H1 (cell line): ENCODE measurements around the gene BBS2. TPM values are rescaled to one million over a fixed set of nuclear protein-coding genes. Genes with fewer than 3 reads are reported as not detected.

Experiments used
- CTCF ChIA-PET: fragments of 300-600 bp; sonication (Branson Sonifier 250); formaldehyde crosslinking; loops from one replicate; lab custom pipeline; 2021; ENCODE audit not compliant: partially characterized antibody; lab: Charles Lee
- POLR2A ChIA-PET: fragments of 300-600 bp; sonication (Branson Sonifier 250); formaldehyde crosslinking; loops from one replicate; lab custom pipeline; 2021; ENCODE audit warnings: inconsistent platforms; ENCODE audit not compliant: partially characterized antibody; lab: Charles Lee
- DNase-seq, 2 experiments: peaks; one replicate each; pipeline versions ENCODE4 v3.0.0 to v3.0.0-alpha.2; 2010 to 2022; ENCODE audit warnings: low spot score in 2 of 2, low read depth in 1 of 2, mixed read lengths in 1 of 2
- FAIRE-seq: peaks from 2 replicates; lab custom pipeline; 2011; peaks lifted over from hg19 to GRCh38; lab: Jason Lieb, UNC
- H2AFZ ChIP-seq: 2 replicates; pipeline ENCODE4 v1.8.1; 2012; ENCODE audit warnings: low read length, inconsistent platforms
- H2AK5ac ChIP-seq: 2 replicates; pipeline ENCODE4 v1.6.1; 2013; ENCODE audit warnings: low read depth, low read length
- H2BK120ac ChIP-seq: replicated peaks from 2 replicates; pipeline ENCODE3; 2013; ENCODE audit warnings: low read depth, low read length, inconsistent platforms
- H2BK12ac ChIP-seq: 2 replicates; pipeline ENCODE4 v1.6.1; 2013; ENCODE audit warnings: low read depth, low read length
- H2BK15ac ChIP-seq: 2 replicates; pipeline ENCODE4 v1.6.1; 2013; ENCODE audit warnings: low read length
- H2BK20ac ChIP-seq: 2 replicates; pipeline ENCODE4 v1.6.1; 2013; ENCODE audit warnings: low read length
- H2BK5ac ChIP-seq: 2 replicates; pipeline ENCODE4 v1.6.1; 2013; ENCODE audit warnings: low read depth, low read length
- H3K14ac ChIP-seq: 2 replicates; pipeline ENCODE4 v1.6.1; 2013; ENCODE audit warnings: inconsistent platforms; ENCODE audit not compliant: insufficient read length
- H3K18ac ChIP-seq: 2 replicates; pipeline ENCODE4 v1.6.1; 2013; ENCODE audit warnings: low read length; ENCODE audit errors: extremely low read depth
- H3K23ac ChIP-seq: 2 replicates; pipeline ENCODE4 v1.6.1; 2013; ENCODE audit warnings: inconsistent platforms; ENCODE audit not compliant: insufficient read length
- H3K23me2 ChIP-seq: 2 replicates; pipeline ENCODE4 v1.6.1; 2013; ENCODE audit warnings: low read depth, low read length
- H3K27ac ChIP-seq: 2 replicates; pipeline ENCODE4 v1.6.1; 2011; ENCODE audit warnings: low read depth, low read length, inconsistent platforms
- H3K27me3 ChIP-seq, 4 experiments: replicated peaks in 1 of 4; 1 replicate in 1 of 4; 2 replicates in 3 of 4; pipeline versions ENCODE4 v1.6.1 to v1.8.1; 2011 to 2013; ENCODE audit warnings: low read length in 3 of 4, mild to moderate bottlenecking in 3 of 4, inconsistent platforms in 2 of 4, mixed read lengths in 2 of 4, moderate library complexity in 1 of 4; ENCODE audit not compliant: control insufficient read depth in 3 of 4, insufficient read depth in 3 of 4; ENCODE audit errors: extremely low read depth in 1 of 4
- H3K36me3 ChIP-seq, 4 experiments: 2 replicates each; pipeline versions ENCODE4 v1.6.1 to v1.8.1; 2011 to 2013; ENCODE audit warnings: mild to moderate bottlenecking in 4 of 4, low read length in 3 of 4, moderate library complexity in 2 of 4, control low read depth in 1 of 4, inconsistent platforms in 1 of 4; ENCODE audit not compliant: insufficient read depth in 4 of 4, control insufficient read depth in 2 of 4
- H3K4ac ChIP-seq: replicated peaks from 2 replicates; pipeline ENCODE3; 2013; ENCODE audit warnings: low read length, low read depth, mixed read lengths, inconsistent platforms; ENCODE audit not compliant: insufficient read length
- H3K4me1 ChIP-seq, 4 experiments: replicated peaks in 1 of 4; 1 replicate in 1 of 4; 2 replicates in 3 of 4; pipeline versions ENCODE4 v1.6.1 to v1.8.1; 2011 to 2013; ENCODE audit warnings: low read length in 3 of 4, inconsistent platforms in 2 of 4, mixed read lengths in 1 of 4; ENCODE audit not compliant: insufficient read depth in 4 of 4, control insufficient read depth in 3 of 4
- H3K4me2 ChIP-seq, 2 experiments: 2 replicates each; pipeline versions ENCODE4 v1.6.1 to v1.8.1; 2011 to 2013; ENCODE audit warnings: low read depth in 2 of 2, low read length in 2 of 2, control low read depth in 1 of 2, inconsistent platforms in 1 of 2, mild to moderate bottlenecking in 1 of 2; ENCODE audit not compliant: insufficient read depth in 1 of 2
- H3K4me3 ChIP-seq, 4 experiments: fragments of 200-600, 300-600 bp in 1 of 4; sonication (generic), shearing (Covaris generic), sonication (Bioruptor Twin) in 1 of 4; 2 replicates each; pipeline versions ENCODE4 v1.5.1 to v1.8.1; 2011 to 2016; ENCODE audit warnings: low read length in 4 of 4, low read depth in 3 of 4, control low read depth in 2 of 4, inconsistent platforms in 2 of 4, mild to moderate bottlenecking in 2 of 4, mixed read lengths in 1 of 4, moderate library complexity in 1 of 4; ENCODE audit not compliant: insufficient read depth in 2 of 4; ENCODE audit errors: extremely low read depth in 1 of 4
- H3K56ac ChIP-seq: replicated peaks from 2 replicates; pipeline ENCODE3; 2013; ENCODE audit warnings: low read depth, mild to moderate bottlenecking, mixed read lengths, low read length, inconsistent platforms; ENCODE audit not compliant: insufficient read length
- H3K79me1 ChIP-seq: 2 replicates; pipeline ENCODE4 v1.6.1; 2013; ENCODE audit warnings: low read depth, low read length, control low read depth
- H3K79me2 ChIP-seq, 2 experiments: 2 replicates each; pipeline versions ENCODE4 v1.6.1 to v1.8.1; 2012 to 2013; ENCODE audit warnings: low read length in 2 of 2, mild to moderate bottlenecking in 2 of 2, inconsistent platforms in 1 of 2; ENCODE audit not compliant: insufficient read depth in 2 of 2, control insufficient read depth in 1 of 2
- H3K9ac ChIP-seq, 4 experiments: replicated peaks in 1 of 4; 1 replicate in 1 of 4; 2 replicates in 3 of 4; pipeline versions ENCODE4 v1.6.1 to v1.8.1; 2011 to 2013; ENCODE audit warnings: low read depth in 3 of 4, low read length in 3 of 4, control low read depth in 2 of 4, mild to moderate bottlenecking in 2 of 4, moderate library complexity in 2 of 4, inconsistent platforms in 1 of 4; ENCODE audit errors: extremely low read depth in 1 of 4
- H3K9me3 ChIP-seq, 2 experiments: 2 replicates each; pipeline versions ENCODE4 v1.6.1 to v1.8.1; 2012 to 2013; ENCODE audit warnings: mild to moderate bottlenecking in 2 of 2, moderate library complexity in 2 of 2, control low read depth in 1 of 2, inconsistent platforms in 1 of 2, low read depth in 1 of 2, low read length in 1 of 2, mixed read lengths in 1 of 2; ENCODE audit not compliant: insufficient read depth in 2 of 2
- H4K20me1 ChIP-seq, 2 experiments: replicated peaks in 1 of 2; 2 replicates each; pipeline versions ENCODE3 to v1.8.1; 2011 to 2013; ENCODE audit warnings: inconsistent platforms in 2 of 2, low read length in 2 of 2, mild to moderate bottlenecking in 1 of 2; ENCODE audit not compliant: insufficient read depth in 2 of 2, control insufficient read depth in 1 of 2
- H4K5ac ChIP-seq: 2 replicates; pipeline ENCODE4 v1.6.1; 2013; ENCODE audit warnings: low read length, low read depth, mixed read lengths, inconsistent platforms; ENCODE audit not compliant: insufficient read length
- H4K8ac ChIP-seq: 2 replicates; pipeline ENCODE4 v1.8.0; 2013; ENCODE audit warnings: mild to moderate bottlenecking, moderate library complexity, low read length, inconsistent platforms; ENCODE audit not compliant: insufficient read depth; ENCODE audit errors: extremely low read depth
- H4K91ac ChIP-seq: replicated peaks from 2 replicates; pipeline ENCODE3; 2013; ENCODE audit warnings: low read length, mixed read lengths, inconsistent platforms; ENCODE audit not compliant: insufficient read length
- CBX8 ChIP-seq: fragments of 300-800, 300-1000 bp; sonication (generic); IDR thresholded peaks from 2 replicates; pipeline ENCODE4 v1.7.1; 2016; ENCODE audit warnings: low read depth, low read length, borderline replicate concordance
- CHD2 ChIP-seq: IDR thresholded peaks from 2 replicates; pipeline ENCODE4 v1.6.1; 2012; ENCODE audit warnings: low read length, improper control_type of control experiment
- GABPA ChIP-seq: IDR thresholded peaks from 2 replicates; pipeline ENCODE4 v1.6.1; 2011; ENCODE audit warnings: mild to moderate bottlenecking, low read length, moderate library complexity, borderline replicate concordance; ENCODE audit not compliant: insufficient read depth
- HDAC2 ChIP-seq, 2 experiments: fragments of 300-600 bp in 1 of 2; sonication (generic) in 1 of 2; IDR thresholded peaks; 2 replicates each; pipeline ENCODE4 v1.6.1; 2011 to 2012; ENCODE audit warnings: low read depth in 2 of 2, low read length in 2 of 2, mild to moderate bottlenecking in 2 of 2, moderate library complexity in 2 of 2, borderline replicate concordance in 1 of 2, inconsistent platforms in 1 of 2
- HDAC6 ChIP-seq: IDR thresholded peaks from one replicate; pipeline ENCODE4 v1.7.1; 2012; ENCODE audit warnings: low read depth, mild to moderate bottlenecking, inconsistent platforms, low read length, moderate library complexity
- JUN ChIP-seq: IDR thresholded peaks from 2 replicates; pipeline ENCODE4 v1.6.1; 2011; ENCODE audit warnings: low read depth, mild to moderate bottlenecking, improper control_type of control experiment, low read length
- KDM5A ChIP-seq: fragments of 200-600 bp; IDR thresholded peaks from 2 replicates; pipeline ENCODE4 v1.7.1; 2012; ENCODE audit warnings: mild to moderate bottlenecking, low read length, inconsistent platforms, mixed read lengths
- MAX ChIP-seq: IDR thresholded peaks from 2 replicates; pipeline ENCODE4 v1.6.1; 2012; ENCODE audit warnings: inconsistent platforms
- POU5F1 ChIP-seq: IDR thresholded peaks from 2 replicates; pipeline ENCODE4 v1.6.1; 2011; ENCODE audit warnings: low read depth, mild to moderate bottlenecking, low read length, moderate library complexity
- RAD21 ChIP-seq, 2 experiments: IDR thresholded peaks in 1 of 2; conservative IDR thresholded peaks in 1 of 2; 2 replicates each; pipeline ENCODE4 v1.6.1; 2011; ENCODE audit warnings: low read depth in 2 of 2, low read length in 2 of 2, improper control_type of control experiment in 1 of 2, inconsistent platforms in 1 of 2, mild to moderate bottlenecking in 1 of 2, moderate library complexity in 1 of 2
- RXRA ChIP-seq: IDR thresholded peaks from 2 replicates; pipeline ENCODE4 v1.6.1; 2011; ENCODE audit warnings: low read depth, mild to moderate bottlenecking, low read length, moderate library complexity; ENCODE audit not compliant: insufficient read depth
- TAF1 ChIP-seq: IDR thresholded peaks from 2 replicates; pipeline ENCODE4 v1.6.1; 2011; ENCODE audit warnings: mild to moderate bottlenecking, low read depth, low read length
- TEAD4 ChIP-seq: IDR thresholded peaks from 2 replicates; pipeline ENCODE4 v1.6.1; 2012; ENCODE audit warnings: low read depth, low read length, inconsistent platforms, mixed read lengths
- WGBS, 2 experiments: shearing (Covaris generic) in 1 of 2; methylation state at CpG; one replicate each; pipeline versions ENCODE4 v1.1.6 to v1.1.7; 2013 to 2015; ENCODE audit warnings: low lambda C conversion rate in 2 of 2, mixed read lengths in 2 of 2, inconsistent platforms in 1 of 2, low coverage in 1 of 2, missing lambda C conversion rate in 1 of 2; ENCODE audit not compliant: insufficient replicate concordance in 2 of 2, insufficient coverage in 1 of 2, insufficient read length in 1 of 2; ENCODE audit errors: extremely low coverage in 1 of 2, missing lambda C conversion rate in 1 of 2; 5-methylcytosine and 5-hydroxymethylcytosine counted together
- polyA plus RNA-seq, 7 experiments: library from polyadenylated mRNA; depleted of rRNA in 3 of 7; stranded (reverse) in 5 of 7; unstranded in 2 of 7; fragments of >200 nt in 5 of 7; fragments of 200-250 nt in 2 of 7; gene quantifications; 1 replicate in 5 of 7; 2 replicates in 1 of 7; 4 replicates in 1 of 7; pipeline versions ENCODE4 v1.2.1 to v1.2.3, GENCODE V29; 2011 to 2013; ENCODE audit warnings: missing spikeins in 2 of 7, mixed read lengths in 2 of 7
- total RNA-seq: library from RNA; stranded (reverse); fragmentation: NEBNext Ultra II Directional; extraction: Animal tissue kit (Norgen Biotek cat#: 25700); gene quantifications from 2 replicates; pipeline ENCODE4 v1.2.1, GENCODE V29; 2021

BBS2 gene
- total and polyA plus RNA-seq, 2 of the 8 experiments (the other 6 are each of a cell fraction or from before 2014, with no cell fraction given), result 12.3 to 15.1 TPM

GRCh38 chr16:56505181-56505580, 14.6 kb downstream of the BBS2 start:
- Histone ChIP-seq H3K9me3 (no peaks in the 10 kb centered on the region), H3K23ac (no peak overlapping the region), H3K27me3 (no peaks in the 10 kb centered on the region), H2BK20ac (no peak overlapping the region), H3K4ac (no peak overlapping the region), H3K14ac (no peak overlapping the region), H3K79me2 (no peaks in the 10 kb centered on the region), H4K5ac (no peak overlapping the region), H3K36me3 (no peaks in the 10 kb centered on the region; a peak in 4 of 8 replicates), H2BK15ac (no peak overlapping the region), H3K18ac (no peak overlapping the region), H3K9ac (no peak overlapping the region), H4K8ac (no peak overlapping the region), H3K4me2 (no peak overlapping the region), H3K56ac (no peak overlapping the region), H3K4me1 (no peaks in the 10 kb centered on the region), H2AFZ (no peak overlapping the region), H3K4me3 (no peak overlapping the region), H3K23me2 (0 out of 2 replicates have a peak, but pooled peaks cover 2% of the 10 kb centered on the region), H2BK120ac (no peak overlapping the region), H2AK5ac (no peak overlapping the region), H4K91ac (no peak overlapping the region), H4K20me1 (no peaks in the 10 kb centered on the region), H2BK12ac (no peak overlapping the region), H3K79me1 (no peaks in the 10 kb centered on the region), H2BK5ac (no peak overlapping the region), H3K27ac (no peak overlapping the region)
- FAIRE-seq (no peak), DNase-seq (no peak)
- POLR2A ChIA-PET, result no interaction called here
- 86% methylated on average over 3 of the region's 3 CpGs; no CpG with 5 or more reads in 1 of the 2 experiments for whole genome bisulfite sequencing, 2 experiments
- CTCF ChIA-PET, result interaction anchor here (1.3 to 1.4 kb wide), 2 partner anchors 9 to 28 kb away, joined by 3 to 7 read pairs; no protein-coding TSS in a partner anchor
- TF ChIP-seq TEAD4, result no peak
- TF ChIP-seq RAD21 (IDR thresholded peaks at IDR 0.05 in 1 of 2, conservative IDR thresholded peaks at IDR 0.05 in 1 of 2; ENCODE audit: low read depth in 2 of 2, low read length in 2 of 2), result no peak
- no peak for TF ChIP-seq GABPA
- no peak for TF ChIP-seq HDAC2 (IDR thresholded peaks at IDR 0.05; ENCODE audit: borderline replicate concordance in 1 of 2, low read depth in 2 of 2, low read length in 2 of 2)
- no peak for TF ChIP-seq KDM5A
- no peak for TF ChIP-seq RXRA
- no peak for TF ChIP-seq JUN
- TF ChIP-seq CHD2, result no peak
- no peak for TF ChIP-seq MAX
- no peak for TF ChIP-seq HDAC6
- TF ChIP-seq CBX8, result no peak
- TF ChIP-seq TAF1, result no peak
- TF ChIP-seq POU5F1, result no peak
